GM19468 (cell line): ENCODE data around the gene DDX10.
"Not testable (repeated sequence)": the region's sequence is repeated elsewhere in the genome, so short reads cannot be mapped to it uniquely, and the experiment has no call there.

ENCODE experiments used
- ATAC-seq: cut with Tn5 transposase; IDR thresholded peaks from one replicate; pipeline ENCODE4 v1.9.1; 2021; ENCODE audit warnings: mild to moderate bottlenecking, moderate library complexity, moderate number of reproducible peaks; ENCODE audit not compliant: unreplicated experiment; ENCODE audit errors: extremely low read depth

DDX10 gene

GRCh38 chr11:108758458-108758857, 93.6 kb downstream of the DDX10 start:
- no peak for ATAC-seq

- ATAC-seq: no peak
These were observed 101.8 kb downstream of the DDX10 start for GRCh38 chr11:108766596-108767173.

- no peak for ATAC-seq
These were observed 103.5 kb downstream of the DDX10 start for GRCh38 chr11:108768370-108768769.

GRCh38 chr11:108768964-108769363, 104.1 kb downstream of the DDX10 start:
- no peak for ATAC-seq

- ATAC-seq: no peak
These were observed 109.3 kb downstream of the DDX10 start for GRCh38 chr11:108774037-108774730.

GRCh38 chr11:108775324-108775723, 110.5 kb downstream of the DDX10 start:
- no peak for ATAC-seq

- ATAC-seq: not testable (repeated sequence)
These were observed 114.3 kb downstream of the DDX10 start for GRCh38 chr11:108779147-108779546.

GRCh38 chr11:108780119-108780518, 115.2 kb downstream of the DDX10 start:
- no peak for ATAC-seq

- no peak for ATAC-seq
These were observed 117.1 kb downstream of the DDX10 start for GRCh38 chr11:108781946-108782345.

GRCh38 chr11:108786281-108786990, 121.6 kb downstream of the DDX10 start:
- ATAC-seq: no peak

GRCh38 chr11:108787105-108787504, 122.2 kb downstream of the DDX10 start:
- ATAC-seq: no peak

GRCh38 chr11:108788565-108789199, 123.8 kb downstream of the DDX10 start:
- ATAC-seq: no peak

- no peak for ATAC-seq
These were observed 125.8 kb downstream of the DDX10 start for GRCh38 chr11:108790501-108791299.

GRCh38 chr11:108793138-108793537, 128.3 kb downstream of the DDX10 start:
- no peak for ATAC-seq

- no peak for ATAC-seq
These were observed 128.7 kb downstream of the DDX10 start for GRCh38 chr11:108793611-108794010.

- ATAC-seq: no peak
These were observed 131.7 kb downstream of the DDX10 start for GRCh38 chr11:108796551-108796950.

- ATAC-seq: no peak
These were observed 132.8 kb downstream of the DDX10 start for GRCh38 chr11:108797578-108798100.

GRCh38 chr11:108802492-108802891, 137.6 kb downstream of the DDX10 start:
- ATAC-seq: no peak

- no peak for ATAC-seq
These were observed 138.9 kb downstream of the DDX10 start for GRCh38 chr11:108803776-108804175.

GRCh38 chr11:108804511-108804910, 139.6 kb downstream of the DDX10 start:
- ATAC-seq: no peak
